HL-60 (cell line): ENCODE data around the gene FUT8.

Experiments used
- TF ChIP-seq, protein P1 (sequence below): IDR thresholded peaks from one replicate; pipeline ENCODE4 v1.5.1; 2011; ENCODE audit warnings: low read length, control low read depth, inconsistent platforms; ENCODE audit not compliant: insufficient read depth
- TF ChIP-seq, protein P2 (sequence below): IDR thresholded peaks from 2 replicates; pipeline ENCODE4 v1.6.1; 2012; ENCODE audit warnings: low read depth; ENCODE audit not compliant: insufficient replicate concordance

GRCh38 chr14:65753061-65753460 is 340.5 kb downstream of the FUT8 start:
- TF ChIP-seq, protein P1, sequence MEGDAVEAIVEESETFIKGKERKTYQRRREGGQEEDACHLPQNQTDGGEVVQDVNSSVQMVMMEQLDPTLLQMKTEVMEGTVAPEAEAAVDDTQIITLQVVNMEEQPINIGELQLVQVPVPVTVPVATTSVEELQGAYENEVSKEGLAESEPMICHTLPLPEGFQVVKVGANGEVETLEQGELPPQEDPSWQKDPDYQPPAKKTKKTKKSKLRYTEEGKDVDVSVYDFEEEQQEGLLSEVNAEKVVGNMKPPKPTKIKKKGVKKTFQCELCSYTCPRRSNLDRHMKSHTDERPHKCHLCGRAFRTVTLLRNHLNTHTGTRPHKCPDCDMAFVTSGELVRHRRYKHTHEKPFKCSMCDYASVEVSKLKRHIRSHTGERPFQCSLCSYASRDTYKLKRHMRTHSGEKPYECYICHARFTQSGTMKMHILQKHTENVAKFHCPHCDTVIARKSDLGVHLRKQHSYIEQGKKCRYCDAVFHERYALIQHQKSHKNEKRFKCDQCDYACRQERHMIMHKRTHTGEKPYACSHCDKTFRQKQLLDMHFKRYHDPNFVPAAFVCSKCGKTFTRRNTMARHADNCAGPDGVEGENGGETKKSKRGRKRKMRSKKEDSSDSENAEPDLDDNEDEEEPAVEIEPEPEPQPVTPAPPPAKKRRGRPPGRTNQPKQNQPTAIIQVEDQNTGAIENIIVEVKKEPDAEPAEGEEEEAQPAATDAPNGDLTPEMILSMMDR, result no peak
- TF ChIP-seq, protein P2, sequence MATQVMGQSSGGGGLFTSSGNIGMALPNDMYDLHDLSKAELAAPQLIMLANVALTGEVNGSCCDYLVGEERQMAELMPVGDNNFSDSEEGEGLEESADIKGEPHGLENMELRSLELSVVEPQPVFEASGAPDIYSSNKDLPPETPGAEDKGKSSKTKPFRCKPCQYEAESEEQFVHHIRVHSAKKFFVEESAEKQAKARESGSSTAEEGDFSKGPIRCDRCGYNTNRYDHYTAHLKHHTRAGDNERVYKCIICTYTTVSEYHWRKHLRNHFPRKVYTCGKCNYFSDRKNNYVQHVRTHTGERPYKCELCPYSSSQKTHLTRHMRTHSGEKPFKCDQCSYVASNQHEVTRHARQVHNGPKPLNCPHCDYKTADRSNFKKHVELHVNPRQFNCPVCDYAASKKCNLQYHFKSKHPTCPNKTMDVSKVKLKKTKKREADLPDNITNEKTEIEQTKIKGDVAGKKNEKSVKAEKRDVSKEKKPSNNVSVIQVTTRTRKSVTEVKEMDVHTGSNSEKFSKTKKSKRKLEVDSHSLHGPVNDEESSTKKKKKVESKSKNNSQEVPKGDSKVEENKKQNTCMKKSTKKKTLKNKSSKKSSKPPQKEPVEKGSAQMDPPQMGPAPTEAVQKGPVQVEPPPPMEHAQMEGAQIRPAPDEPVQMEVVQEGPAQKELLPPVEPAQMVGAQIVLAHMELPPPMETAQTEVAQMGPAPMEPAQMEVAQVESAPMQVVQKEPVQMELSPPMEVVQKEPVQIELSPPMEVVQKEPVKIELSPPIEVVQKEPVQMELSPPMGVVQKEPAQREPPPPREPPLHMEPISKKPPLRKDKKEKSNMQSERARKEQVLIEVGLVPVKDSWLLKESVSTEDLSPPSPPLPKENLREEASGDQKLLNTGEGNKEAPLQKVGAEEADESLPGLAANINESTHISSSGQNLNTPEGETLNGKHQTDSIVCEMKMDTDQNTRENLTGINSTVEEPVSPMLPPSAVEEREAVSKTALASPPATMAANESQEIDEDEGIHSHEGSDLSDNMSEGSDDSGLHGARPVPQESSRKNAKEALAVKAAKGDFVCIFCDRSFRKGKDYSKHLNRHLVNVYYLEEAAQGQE, result no peak
